ENCODE results near the gene HOXA3. TPM values are rescaled to one million over a fixed set of nuclear protein-coding genes. Genes with fewer than 3 reads are reported as not detected.

HOXA3 gene
- total RNA-seq, 2 donors from 2014 or later: 0.68 to 0.74 TPM

DNA sequence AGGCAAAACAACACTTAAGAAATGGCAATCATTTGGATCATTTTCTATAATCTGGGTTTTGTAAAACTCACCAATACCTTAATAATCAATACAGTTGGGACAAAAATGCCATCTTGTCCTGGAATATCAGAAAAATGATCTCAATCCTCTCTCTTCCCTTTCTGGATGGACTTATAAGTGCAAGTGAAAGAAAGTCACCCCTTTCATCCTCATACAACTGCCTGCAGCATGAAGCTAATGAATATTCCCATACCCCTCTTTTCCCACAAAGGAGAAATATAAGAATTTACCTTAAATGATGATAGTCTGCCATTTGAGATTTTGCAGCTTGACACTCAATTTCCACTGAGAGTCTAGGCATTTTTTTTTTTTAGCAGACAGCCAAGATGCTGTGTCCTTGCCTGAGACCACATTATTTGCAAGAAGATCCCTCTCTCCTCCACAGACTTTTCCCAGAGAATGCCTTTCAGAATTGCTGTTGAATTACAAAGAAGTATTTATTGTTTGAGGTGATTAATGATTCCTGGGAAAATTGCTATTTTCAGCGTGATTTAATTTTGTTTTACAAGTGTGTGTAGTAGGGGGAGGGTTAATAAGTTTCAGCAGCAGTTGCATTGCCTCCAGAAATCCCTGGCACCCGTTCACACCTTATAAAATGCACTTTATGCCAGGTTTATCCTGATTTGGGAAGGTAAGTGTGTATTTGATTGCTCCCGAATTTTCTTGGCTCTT, 25.6 kb downstream of the HOXA3 start:
- intact Hi-C loops (cut with DNase I): no loop called here
- DNase-seq (no peak), ATAC-seq (no peak)

DNA sequence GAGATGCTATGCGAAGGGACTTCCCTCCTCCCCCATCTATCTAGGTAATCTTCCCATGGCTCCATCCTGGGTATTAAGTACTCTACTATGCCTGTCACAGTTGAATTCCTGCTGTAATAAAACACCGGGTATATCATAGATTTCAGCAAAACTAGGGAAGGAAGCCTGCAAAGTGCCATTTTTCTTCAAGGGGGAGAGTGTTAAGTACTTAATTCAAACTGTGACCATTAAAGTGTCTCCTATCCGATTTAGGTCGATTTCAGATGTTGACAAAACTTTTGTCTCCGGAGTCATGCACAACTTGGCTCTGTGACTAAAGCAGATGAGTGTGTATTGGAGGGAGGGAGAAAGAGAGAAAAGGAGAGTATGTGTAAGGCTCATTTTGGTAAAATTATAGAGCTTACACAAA, 26.4 kb downstream of the HOXA3 start:
- DNase-seq (no peak), ATAC-seq (no peak)
- intact Hi-C loops (cut with DNase I): no loop called here

DNA sequence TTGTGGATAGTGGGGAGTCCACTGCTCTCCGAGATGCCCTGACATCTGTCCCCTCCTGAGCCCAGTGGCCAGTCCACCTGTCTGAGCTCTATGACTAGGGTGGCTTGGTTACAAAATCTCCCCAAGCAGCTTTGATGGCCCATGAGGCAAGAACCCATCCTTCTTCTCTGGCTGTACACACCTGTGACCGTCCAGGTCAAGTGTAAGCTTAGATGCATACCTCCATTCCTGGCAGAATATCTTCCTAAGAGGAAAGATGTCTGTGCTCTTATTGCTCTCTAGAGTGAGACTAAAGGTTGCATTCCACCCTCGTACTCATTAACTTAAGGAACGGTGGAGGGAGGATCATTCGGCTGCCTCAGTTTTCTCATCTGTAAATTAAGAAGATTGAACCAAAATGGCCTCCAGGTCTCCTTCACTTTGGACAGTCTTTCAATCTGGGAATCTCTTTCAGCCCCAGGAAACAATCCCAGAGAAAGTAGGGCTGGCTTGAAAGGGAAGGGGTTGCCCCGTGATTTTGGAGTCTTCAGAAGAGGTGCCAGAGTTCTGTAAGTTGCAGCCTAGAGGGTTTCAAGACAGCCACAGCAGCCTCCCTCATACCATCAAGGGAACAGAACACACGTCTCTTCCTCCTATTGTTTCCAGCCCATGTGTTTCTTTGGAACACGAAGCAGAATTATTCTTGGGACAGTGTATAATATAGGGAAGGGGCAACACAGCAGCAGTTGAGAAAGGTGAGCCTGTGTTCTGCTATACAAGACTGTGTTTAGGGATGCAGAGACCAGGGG, 27.3 kb downstream of the HOXA3 start:
- intact Hi-C loops (cut with DNase I): no loop called here
- DNase-seq: no peak

DNA sequence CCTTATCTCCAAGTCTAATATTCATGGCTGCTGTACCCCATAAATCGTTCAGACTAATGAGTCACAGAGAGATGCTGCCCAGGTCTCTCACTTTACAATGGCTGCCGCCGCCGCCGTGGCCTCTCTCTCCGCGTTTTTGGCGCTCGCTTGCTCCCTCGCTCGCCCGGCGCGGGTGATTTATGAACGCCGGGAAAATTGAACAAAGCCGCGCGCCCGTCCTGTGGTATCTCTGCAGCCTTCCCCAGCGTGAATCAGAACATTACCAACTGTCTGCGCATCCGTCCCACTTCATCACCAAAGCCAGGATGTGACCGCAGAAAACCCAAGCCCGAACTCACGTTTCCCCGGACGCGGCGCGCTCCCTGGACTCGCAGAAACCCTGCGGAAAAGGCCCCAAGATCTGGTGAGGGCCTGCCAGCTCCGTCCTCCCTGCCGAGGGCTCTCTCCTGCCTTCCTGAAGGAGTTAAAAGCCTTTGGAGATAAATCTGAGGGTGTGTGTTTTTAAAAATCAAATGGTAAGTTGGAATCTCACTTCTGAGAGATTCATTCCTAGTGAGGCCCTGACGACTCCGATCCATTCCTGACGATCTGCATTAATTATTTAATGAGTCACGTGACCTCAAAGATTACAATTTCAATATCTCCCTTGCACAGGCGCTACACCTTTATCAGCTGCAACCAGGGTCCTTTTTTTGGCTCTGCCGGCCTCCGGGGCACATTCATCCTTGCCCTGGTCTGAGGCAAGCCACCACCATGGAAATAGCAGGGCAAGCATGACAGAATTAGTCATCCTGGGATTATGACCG, 28.1 kb downstream of the HOXA3 start:
- no peak for DNase-seq
- no peak for ATAC-seq

More for the DNA sequence above, 27.3 kb downstream of the HOXA3 start:
- ATAC-seq: no peak

DNA sequence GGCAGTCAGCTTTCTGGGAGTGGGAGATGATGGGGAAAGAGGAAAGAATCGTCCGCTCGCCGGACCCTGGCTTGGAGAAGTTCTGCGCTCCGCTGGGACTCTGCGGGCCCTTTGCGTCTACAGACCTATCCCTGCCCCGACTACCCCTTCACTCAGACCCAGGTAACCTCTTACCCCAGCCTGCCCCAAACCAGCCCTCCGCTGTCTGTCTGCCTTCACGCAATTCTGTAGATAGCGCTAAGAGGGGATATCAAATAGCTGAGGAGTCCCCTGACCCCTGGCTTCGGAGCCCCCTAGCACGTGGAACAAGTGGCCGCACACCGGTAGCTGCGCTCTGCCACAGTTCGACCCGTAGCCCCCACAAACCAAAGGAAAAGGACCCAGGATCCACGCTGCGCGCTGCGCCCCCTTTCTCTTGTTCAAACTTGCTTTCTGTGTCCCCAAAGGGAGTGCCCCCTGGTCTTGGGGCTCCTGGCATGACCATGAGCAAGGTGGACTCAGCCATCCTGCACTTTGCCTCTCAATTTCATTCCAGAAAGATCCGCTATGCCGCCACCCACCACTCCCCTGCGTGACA, 28.8 kb downstream of the HOXA3 start:
- no peak for DNase-seq
- ATAC-seq: no peak
- intact Hi-C loops (cut with DNase I): no loop called here

More for the DNA sequence above, 28.1 kb downstream of the HOXA3 start:
- intact Hi-C loops (cut with DNase I): no loop called here

DNA sequence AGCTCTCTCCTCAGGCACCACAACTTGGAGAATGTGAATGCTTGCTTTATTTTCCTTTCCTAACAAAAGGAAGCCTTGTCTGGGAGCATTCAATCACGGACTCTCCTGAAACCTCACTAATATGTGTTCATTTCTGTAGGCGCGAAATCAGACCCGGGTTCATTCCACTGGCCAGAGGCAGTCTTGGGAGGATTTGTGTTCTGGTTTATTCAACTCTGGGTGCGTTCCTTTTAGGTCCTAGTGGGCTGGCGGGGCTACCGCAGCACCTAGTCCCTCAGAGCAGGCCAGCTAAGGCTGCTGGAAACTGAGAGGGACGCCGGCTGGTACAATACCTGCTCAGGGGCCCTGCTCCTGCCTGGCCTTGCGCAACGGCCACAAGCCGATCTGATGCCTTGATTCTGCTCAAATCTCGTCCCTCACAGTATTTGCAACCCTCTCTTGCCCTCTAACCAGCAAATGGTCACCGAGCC, 29.3 kb downstream of the HOXA3 start:
- intact Hi-C loops (cut with DNase I): no loop called here
- DNase-seq: no peak
- no peak for ATAC-seq

DNA sequence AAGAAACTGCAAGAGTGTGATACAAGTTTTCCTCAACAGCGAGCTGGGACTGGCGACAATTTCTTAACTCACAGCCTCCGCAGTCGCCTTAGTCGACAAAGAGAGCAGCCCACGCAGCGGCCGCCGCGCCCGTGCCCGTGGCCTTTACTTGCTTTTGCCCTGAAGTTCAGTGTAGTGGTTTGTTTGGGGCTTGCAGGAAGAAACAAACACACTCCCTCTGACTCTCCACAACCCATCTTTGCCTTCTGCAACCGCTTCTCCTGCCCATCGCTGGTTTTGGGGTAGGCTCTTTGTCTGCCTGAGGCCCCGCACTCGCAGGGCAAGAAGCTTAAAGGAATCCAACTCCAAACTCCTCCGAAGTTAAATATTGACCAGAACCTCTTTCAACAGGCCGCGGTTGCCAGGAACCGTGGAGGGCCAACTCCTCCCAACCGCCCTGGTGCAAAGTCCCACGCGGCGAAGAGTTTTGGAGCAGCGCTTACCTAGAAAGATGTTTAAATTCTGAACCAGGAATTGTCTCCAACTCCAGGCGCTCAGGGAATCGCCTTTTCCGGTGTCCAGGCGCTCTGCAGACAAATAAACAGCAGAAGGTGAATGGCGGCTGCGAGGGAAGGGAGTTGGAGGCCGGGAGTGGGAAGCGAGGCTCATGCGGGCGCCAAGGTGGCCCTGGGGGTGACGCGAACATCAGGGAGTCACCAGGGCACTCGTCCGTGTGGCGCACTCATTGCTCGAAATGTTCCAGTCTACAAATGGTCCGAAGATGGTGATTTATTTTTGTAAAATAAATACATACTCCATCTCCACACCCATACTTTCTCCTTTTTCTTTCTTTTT, 30.1 kb downstream of the HOXA3 start:
- ATAC-seq (no peak), DNase-seq (no peak)
- intact Hi-C loops (cut with DNase I): no loop called here

DNA sequence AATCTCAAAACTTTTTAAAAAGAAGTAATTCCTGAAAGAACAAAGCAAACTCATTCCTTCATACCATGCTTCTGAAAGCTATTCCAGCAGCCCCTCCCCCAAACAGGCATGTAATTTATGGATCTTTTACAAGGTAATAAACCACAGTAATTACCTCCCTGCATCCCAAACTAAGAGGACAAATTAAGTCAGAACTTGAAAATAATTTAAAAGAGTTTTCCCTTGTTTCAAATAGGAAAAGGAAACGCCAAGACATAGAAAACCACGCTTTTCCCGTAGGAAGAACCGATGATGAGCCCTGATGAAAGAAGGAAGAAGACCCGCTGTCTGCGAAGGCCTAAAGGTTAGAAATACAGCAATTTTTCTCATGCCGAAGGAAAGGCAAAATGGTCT, 30.7 kb downstream of the HOXA3 start:
- intact Hi-C loops (cut with DNase I): no loop called here
- DNase-seq: no peak
- no peak for ATAC-seq

DNA sequence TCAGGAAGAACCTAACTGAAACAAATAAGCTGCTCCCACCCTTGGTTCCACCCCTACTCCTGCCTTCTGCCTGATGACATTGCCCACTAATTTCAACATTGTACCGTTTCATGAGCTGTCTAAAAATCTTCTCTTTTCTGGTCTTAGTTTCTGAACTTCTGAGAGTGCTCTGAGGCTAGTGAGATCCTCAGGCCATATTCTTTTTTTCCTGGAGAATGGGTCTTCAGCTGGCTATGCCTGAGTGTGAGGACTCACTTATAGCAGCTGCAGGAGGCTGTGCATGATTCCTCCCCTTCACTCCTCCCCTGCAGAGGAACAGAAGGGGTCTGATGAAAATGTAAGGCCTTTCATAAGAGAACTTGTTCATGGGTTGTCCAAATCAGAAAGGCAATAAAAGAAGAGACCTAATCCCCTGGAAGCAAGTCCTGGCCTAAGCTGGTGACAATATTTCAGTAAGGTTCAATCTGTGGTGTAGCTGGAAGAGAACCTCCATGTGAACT, 32.9 kb downstream of the HOXA3 start:
- intact Hi-C loops (cut with DNase I): no loop called here

DNA sequence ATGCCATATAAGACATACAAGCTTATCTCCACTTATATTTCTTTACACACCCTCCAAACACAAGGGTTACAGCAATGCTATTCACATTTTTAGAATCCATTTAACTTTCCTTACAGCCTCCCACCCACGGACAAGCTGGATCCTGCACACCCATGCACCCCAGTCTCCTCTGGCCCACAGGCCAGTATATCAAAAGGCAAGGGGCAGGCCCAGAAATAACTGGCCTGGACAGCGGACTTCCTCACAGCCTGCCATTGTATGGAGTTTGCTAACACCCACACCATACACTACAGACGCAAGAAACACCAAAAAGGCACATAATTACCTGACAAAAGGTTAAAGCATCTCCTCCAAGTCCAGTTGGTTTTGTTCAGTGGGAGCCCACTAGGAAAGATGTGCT, 33.8 kb downstream of the HOXA3 start:
- intact Hi-C loops (cut with DNase I): no loop called here
- no peak for ATAC-seq
- DNase-seq: no peak

More for the DNA sequence above, 32.9 kb downstream of the HOXA3 start:
- ATAC-seq (no peak), DNase-seq (no peak)

DNA sequence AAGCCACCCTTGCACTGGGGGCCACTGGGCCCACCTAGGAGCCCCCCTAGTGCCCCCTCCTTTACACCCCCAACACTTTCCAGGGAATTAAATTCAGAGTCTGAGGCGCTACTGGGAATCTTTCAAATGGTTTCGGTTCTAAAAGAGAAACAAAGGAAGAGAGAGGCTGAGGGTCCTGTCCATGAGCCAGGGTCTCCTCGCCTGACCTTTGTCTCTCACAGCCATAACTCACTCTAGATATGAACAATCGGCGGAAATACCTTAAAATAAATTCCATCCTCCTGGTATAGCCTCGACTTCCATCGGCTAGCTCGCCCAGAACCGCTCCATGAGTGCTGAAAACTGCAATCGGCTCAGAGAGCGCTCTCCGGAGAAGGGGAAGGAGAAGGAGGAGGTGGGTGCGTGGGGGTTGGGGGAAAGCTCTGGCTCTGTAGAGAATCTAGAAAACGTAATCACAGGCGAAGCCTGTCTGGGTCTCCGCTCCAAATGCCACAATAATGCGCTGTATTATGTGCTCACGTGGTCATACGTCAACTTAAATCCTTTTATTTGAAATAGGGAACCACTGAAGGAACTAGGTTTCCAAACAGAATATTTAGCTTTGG, 34.4 kb downstream of the HOXA3 start:
- ATAC-seq (peak; percentile 10 to 32), DNase-seq (no peak)
- intact Hi-C loops (cut with DNase I): no loop called here

DNA sequence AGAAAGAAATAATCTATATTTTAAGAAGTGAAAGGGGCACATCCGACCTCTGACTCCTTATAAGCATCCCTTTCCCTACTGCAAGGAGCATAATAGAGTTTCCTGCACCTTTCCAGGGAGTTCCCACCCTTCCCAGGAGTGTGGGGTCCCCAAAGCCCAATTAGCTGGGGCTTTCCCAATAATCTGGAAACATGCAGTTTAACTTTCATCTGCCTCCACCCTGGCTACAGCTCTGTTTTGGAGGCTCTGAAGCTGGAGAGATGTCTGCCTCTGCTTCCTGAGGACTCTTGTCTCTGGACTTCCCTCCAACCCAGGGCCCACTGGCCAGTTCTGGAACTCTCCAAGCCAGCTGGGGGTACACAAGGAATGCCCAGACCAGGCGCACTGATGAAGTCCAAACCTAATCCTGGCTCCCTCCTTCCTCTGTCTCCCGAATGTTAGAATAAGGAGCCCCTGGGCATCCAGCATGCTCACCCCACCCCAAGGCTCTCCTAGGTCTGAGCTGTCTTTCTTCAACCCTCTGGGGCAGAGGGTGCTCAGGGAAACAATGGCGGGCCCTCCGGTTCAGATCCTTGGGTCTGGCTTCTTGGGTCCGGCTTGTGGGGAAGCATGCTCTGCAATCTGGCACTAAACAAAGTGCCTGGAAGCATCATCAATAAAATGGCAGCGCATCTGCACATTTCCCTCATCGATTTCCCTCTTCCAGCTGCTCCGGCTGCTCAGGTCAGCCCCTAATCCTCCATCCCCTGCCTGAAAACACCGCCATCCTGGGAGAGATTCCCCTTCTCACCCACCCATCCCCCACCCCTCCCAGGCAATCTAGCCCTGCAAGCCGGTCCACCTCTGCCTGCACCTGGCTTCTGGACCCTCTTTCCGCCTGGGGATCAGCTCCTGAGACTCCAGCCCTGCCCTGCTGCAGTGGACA, 35.2 kb downstream of the HOXA3 start:
- ATAC-seq (no peak), DNase-seq (no peak)
- intact Hi-C loops (cut with DNase I): no loop called here

DNA sequence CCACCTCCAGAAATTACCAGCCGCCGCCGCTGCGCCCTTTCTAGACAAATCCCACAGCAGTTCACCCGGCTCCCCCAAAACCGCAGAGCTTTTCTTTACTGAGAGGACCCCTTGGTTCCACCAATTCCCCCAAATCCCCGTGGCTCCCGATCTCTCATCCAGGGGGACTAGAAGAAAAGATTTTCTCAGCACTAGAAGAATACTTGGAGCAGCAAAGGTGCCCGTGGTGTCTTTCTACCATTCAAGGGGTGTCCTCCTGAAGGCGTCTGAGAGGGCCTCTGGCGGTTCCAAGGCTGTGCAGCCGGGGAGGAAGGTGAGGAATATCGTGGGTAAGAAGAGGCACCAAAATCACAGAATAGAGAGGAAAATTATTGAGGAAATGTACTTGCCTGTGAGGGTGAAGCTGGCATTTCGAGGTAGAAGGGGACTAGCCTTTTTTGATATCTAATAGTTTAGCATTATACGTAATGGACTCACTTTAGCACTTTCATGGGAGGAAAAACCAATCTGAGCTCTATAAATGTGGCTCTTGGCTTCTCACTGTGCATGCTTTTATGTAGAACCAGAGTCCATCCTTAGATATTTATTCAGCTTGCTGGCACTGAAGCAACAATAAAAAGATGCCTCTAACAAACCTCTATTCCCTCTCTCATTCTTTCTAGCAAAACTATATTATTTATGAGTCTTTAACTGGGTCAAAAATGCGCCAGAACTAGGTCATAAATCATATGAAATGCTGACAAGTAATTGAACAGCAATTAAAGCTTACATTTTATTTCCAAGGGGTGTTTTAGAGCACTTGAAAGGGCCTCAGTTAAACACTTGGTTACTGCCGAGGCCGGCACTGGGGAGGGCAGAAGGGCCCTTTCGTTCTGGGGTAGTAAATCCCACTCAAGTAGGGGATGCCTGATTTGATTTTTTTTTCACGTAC, 36.1 kb downstream of the HOXA3 start:
- no peak for DNase-seq
- intact Hi-C loops (cut with DNase I): no loop called here
- no peak for ATAC-seq

DNA sequence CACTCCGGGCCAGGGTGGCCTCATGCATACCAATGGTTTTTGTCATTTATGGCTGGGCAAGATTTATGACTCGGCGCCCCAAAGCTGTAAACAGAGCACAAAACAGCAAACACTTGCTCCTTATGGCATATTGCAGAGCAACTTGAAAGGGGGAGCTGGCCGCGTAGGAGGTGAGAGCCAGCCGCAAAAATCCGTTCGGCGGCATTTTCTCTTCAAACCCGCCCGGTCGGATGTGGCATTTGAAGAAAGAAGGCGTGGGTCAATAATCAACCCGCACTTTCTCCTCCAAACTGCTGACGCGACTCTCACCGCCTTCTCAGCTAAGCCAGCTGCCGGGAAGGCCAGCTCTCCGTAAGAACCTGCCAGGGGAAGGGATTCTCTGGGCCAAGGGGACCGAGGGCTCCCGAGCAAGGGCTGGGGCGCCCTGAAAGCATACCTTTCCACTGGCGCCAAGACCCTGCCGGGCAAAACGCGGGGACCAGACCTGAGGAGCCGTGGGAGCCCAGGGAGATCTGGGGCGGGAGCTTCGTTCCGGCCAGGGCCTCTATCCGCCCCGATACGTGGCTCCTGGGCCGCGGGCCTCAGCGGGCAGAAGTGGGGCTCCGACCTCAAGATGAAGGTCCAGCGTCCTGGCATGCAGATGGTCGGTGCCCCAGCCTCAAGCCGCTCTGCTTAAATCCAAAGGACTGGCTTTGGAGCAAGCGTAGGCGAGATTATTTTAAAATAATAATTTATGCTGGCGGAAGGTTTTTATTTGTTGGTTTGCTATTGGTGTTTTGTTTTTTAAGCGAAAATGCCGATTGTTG, 37.0 kb downstream of the HOXA3 start:
- ATAC-seq: no peak
- DNase-seq: no peak
- intact Hi-C loops (cut with DNase I): no loop called here

DNA sequence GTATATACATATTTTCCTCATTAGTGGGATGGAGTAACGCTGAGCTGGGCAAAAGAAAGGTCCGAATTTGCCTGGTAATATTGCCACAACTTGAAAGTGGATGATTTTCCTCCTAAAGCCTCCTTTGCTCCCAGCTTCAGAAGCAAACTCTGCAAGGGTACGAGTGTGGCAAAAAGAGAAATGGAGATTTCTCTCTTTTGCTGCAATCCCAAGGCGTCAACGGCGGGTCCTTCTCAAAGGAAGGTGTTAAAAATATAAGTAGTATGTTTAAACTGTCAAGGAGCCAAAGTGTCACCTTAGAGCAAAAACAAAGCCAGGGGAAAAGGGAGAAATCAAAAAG, 37.5 kb downstream of the HOXA3 start:
- intact Hi-C loops (cut with DNase I): no loop called here
- ATAC-seq: no peak

More for the DNA sequence above, 37.5 kb downstream of the HOXA3 start:
- no peak for DNase-seq

All from left cardiac atrium (tissue), 4 donors.